ENCODE results near the gene MACROD1. TPM values are rescaled to one million over a fixed set of nuclear protein-coding genes. Genes with fewer than 3 reads are reported as not detected.

The MACROD1 gene
- total and polyA plus RNA-seq, 2 of the 13 experiments (the other 11 are each of a cell fraction or from before 2014, with no cell fraction given), result 23.1 to 34.5 TPM

GRCh38 chr11:64102005-64102738, 63.7 kb downstream of the MACROD1 start:
- Histone ChIP-seq H3K4me1 (ENCODE audit: insufficient read depth, low read length) (peaks cover 28% of the 10 kb centered on the region), H4K20me1 (ENCODE audit: insufficient read depth, low read length) (peaks cover 3% of the 10 kb centered on the region; the same call in 1 of the 2 replicates), H3K27ac (ENCODE audit: extremely low read length, insufficient read depth, low read length) (no peak overlapping the region), H3K36me3 (replicated peaks in 1 of 2; ENCODE audit: control insufficient read depth in 1 of 2, insufficient read depth in 2 of 2, low read length in 2 of 2) (no peaks in the 10 kb centered on the region), H2AFZ (ENCODE audit: low read length) (no peak overlapping the region), H3K4me3 (replicated peaks in 1 of 3; ENCODE audit: insufficient read depth in 1 of 3, low read depth in 2 of 3, low read length in 3 of 3) (no peak overlapping the region), H3K79me2 (ENCODE audit: insufficient read depth, low read length) (no peaks in the 10 kb centered on the region), H3K4me2 (ENCODE audit: low read depth, low read length) (no peak overlapping the region), H3K9ac (ENCODE audit: insufficient read depth, low read depth, low read length) (no peak overlapping the region), H3K9me3 (ENCODE audit: low read length) (no peaks in the 10 kb centered on the region), H3K27me3 (ENCODE audit: control insufficient read depth in 1 of 2, insufficient read depth in 2 of 2, low read length in 2 of 2) (no peaks in the 10 kb centered on the region)
- intact Hi-C loops (cut with micrococcal nuclease; ENCODE audit: unreplicated experiment), result no loop called here
- CTCF ChIA-PET (ENCODE audit: low intra/inter-chr PET ratio, low total read pairs), result no interaction called here
- 96% methylated on average over 14 of the region's 15 CpGs for WGBS (ENCODE audit: low lambda C conversion rate)
- ATAC-seq, result no peak
- DNase-seq (ENCODE audit: low spot score), result no peak
- BruUV-seq (replicated peaks), result no TSS peak
- no peak for FAIRE-seq
- POLR2A ChIA-PET, result no interaction called here
- in situ Hi-C loops (cut with HindIII; ENCODE audit: extremely low pct_ligation_motif_present, low pct_unique_long_range_greater_than_20kb), result no loop called here
- no peak for TF ChIP-seq JARID2 (CRISPR knock-in tag; IDR thresholded peaks at IDR 0.05; ENCODE audit: insufficient replicate concordance)
- no peak for TF ChIP-seq MATR3 (CRISPR knock-in tag; IDR thresholded peaks at IDR 0.05)
- TF ChIP-seq ZHX2 (IDR thresholded peaks at IDR 0.05; ENCODE audit: low read depth), result no peak
- TF ChIP-seq ZHX2 (CRISPR knock-in tag; IDR thresholded peaks at IDR 0.05; ENCODE audit: borderline replicate concordance), result no peak
- TF ChIP-seq ZNF672 (CRISPR knock-in tag; IDR thresholded peaks at IDR 0.05), result no peak
- TF ChIP-seq FOXA3 (CRISPR knock-in tag; IDR thresholded peaks at IDR 0.05), result no peak
- TF ChIP-seq ZNF605 (CRISPR knock-in tag; IDR thresholded peaks at IDR 0.05), result no peak
- no peak for TF ChIP-seq ARNT2 (CRISPR knock-in tag; IDR thresholded peaks at IDR 0.05; ENCODE audit: low read depth)
- no peak for TF ChIP-seq ZSCAN5A (CRISPR knock-in tag; IDR thresholded peaks at IDR 0.05; ENCODE audit: borderline replicate concordance)
- TF ChIP-seq PHF5A (CRISPR knock-in tag; IDR thresholded peaks at IDR 0.05; ENCODE audit: low read depth, unreplicated experiment), result no peak
- TF ChIP-seq ELF4 (CRISPR knock-in tag; IDR thresholded peaks at IDR 0.05; ENCODE audit: borderline replicate concordance), result no peak
- no peak for TF ChIP-seq ETV5 (CRISPR knock-in tag; IDR thresholded peaks at IDR 0.05; ENCODE audit: borderline replicate concordance)
- TF ChIP-seq HCFC1 (IDR thresholded peaks at IDR 0.05; ENCODE audit: low read depth, low read length), result no peak
- TF ChIP-seq JUN (CRISPR knock-in tag; IDR thresholded peaks at IDR 0.05), result no peak
- no peak for TF ChIP-seq ZNF574 (CRISPR knock-in tag; IDR thresholded peaks at IDR 0.05)

All from HepG2 (cell line).